IMR-90 (cell line): ENCODE data around the gene MID1. TPM values are rescaled to one million over a fixed set of nuclear protein-coding genes. Genes with fewer than 3 reads are reported as not detected.

Experiments used
- ATAC-seq: fragments of 200-7000 bp; cut with Tn5 transposase; 2 replicates; pipeline ENCODE4 v1.9.1; 2020; ENCODE audit warnings: low read depth, mild to moderate bottlenecking, moderate library complexity
- BruUV-seq: library from RNA; stranded (reverse); fragments of 400-500 nt; replicated peaks from 2 replicates; lab custom pipeline; 2021; lab: Mats Ljungman, UMichigan
- CTCF ChIA-PET: fragments of 300-600 bp; formaldehyde crosslinking; extraction: SDS; loops from one replicate; lab custom pipeline; 2021; ENCODE audit warnings: antibody characterized with exemption; lab: Yijun Ruan, JAX
- POLR2A ChIA-PET: fragments of 300-600 bp; sonication (Branson Sonifier 250); formaldehyde crosslinking; loops from one replicate; lab custom pipeline; 2022; ENCODE audit warnings: antibody characterized with exemption; ENCODE audit not compliant: unreplicated experiment; lab: Charles Lee
- DNase-seq: peaks from one replicate; pipeline ENCODE4 v3.0.0; 2013
- H2AFZ ChIP-seq: replicated peaks from 2 replicates; pipeline ENCODE3; 2013; ENCODE audit warnings: low read length, mild to moderate bottlenecking; ENCODE audit not compliant: poor library complexity
- H2AK5ac ChIP-seq: 2 replicates; pipeline ENCODE4 v1.6.1; 2013; ENCODE audit warnings: low read depth, low read length, inconsistent platforms
- H2AK9ac ChIP-seq: replicated peaks from 2 replicates; pipeline ENCODE3; 2013; ENCODE audit warnings: mild to moderate bottlenecking, low read depth, low read length, moderate library complexity; ENCODE audit not compliant: poor library complexity
- H2BK120ac ChIP-seq: 2 replicates; pipeline ENCODE4 v1.6.1; 2013; ENCODE audit warnings: low read depth, low read length, inconsistent platforms
- H2BK15ac ChIP-seq: 3 replicates; pipeline ENCODE4 v1.6.1; 2013; ENCODE audit warnings: low read depth, low read length, inconsistent platforms
- H2BK20ac ChIP-seq: 2 replicates; pipeline ENCODE4 v1.6.1; 2013; ENCODE audit warnings: low read depth, mild to moderate bottlenecking, inconsistent platforms, low read length, moderate library complexity
- H2BK5ac ChIP-seq: 2 replicates; pipeline ENCODE4 v1.6.1; 2013; ENCODE audit warnings: mild to moderate bottlenecking, low read depth, low read length, inconsistent platforms; ENCODE audit not compliant: poor library complexity, severe bottlenecking
- H3K14ac ChIP-seq: replicated peaks from 2 replicates; pipeline ENCODE4 v1.6.1; 2013; ENCODE audit warnings: low read depth, low read length, inconsistent platforms
- H3K18ac ChIP-seq: 2 replicates; pipeline ENCODE4 v1.6.1; 2013; ENCODE audit warnings: low read depth, low read length, control low read depth
- H3K23ac ChIP-seq: 2 replicates; pipeline ENCODE4 v1.6.1; 2013; ENCODE audit warnings: low read depth, low read length, inconsistent platforms
- H3K27ac ChIP-seq: 2 replicates; pipeline ENCODE4 v1.5.1; 2013; ENCODE audit warnings: mild to moderate bottlenecking, control low read depth, low read length; ENCODE audit not compliant: insufficient read depth
- H3K27me3 ChIP-seq: 2 replicates; pipeline ENCODE4 v1.6.1; 2013; ENCODE audit warnings: low read length; ENCODE audit not compliant: control insufficient read depth, insufficient read depth
- H3K36me3 ChIP-seq: 2 replicates; pipeline ENCODE4 v1.6.1; 2013; ENCODE audit warnings: low read length, mixed read lengths; ENCODE audit not compliant: control insufficient read depth, insufficient read depth
- H3K4ac ChIP-seq: 2 replicates; pipeline ENCODE4 v1.6.1; 2013; ENCODE audit warnings: low read depth, low read length, inconsistent platforms
- H3K4me1 ChIP-seq: 2 replicates; pipeline ENCODE4 v1.6.1; 2013; ENCODE audit warnings: low read length, mixed read lengths; ENCODE audit not compliant: control insufficient read depth, insufficient read depth
- H3K4me2 ChIP-seq: 2 replicates; pipeline ENCODE4 v1.6.1; 2013; ENCODE audit warnings: low read depth, mild to moderate bottlenecking, control low read depth, low read length, moderate library complexity
- H3K4me3 ChIP-seq: 2 replicates; pipeline ENCODE4 v1.5.1; 2013; ENCODE audit warnings: low read depth, mild to moderate bottlenecking, control low read depth, low read length, moderate library complexity; ENCODE audit not compliant: insufficient read depth
- H3K56ac ChIP-seq: 2 replicates; pipeline ENCODE4 v1.6.1; 2013; ENCODE audit warnings: low read length, inconsistent platforms; ENCODE audit not compliant: insufficient read depth; ENCODE audit errors: extremely low read depth
- H3K79me1 ChIP-seq, 2 experiments: 2 replicates each; pipeline ENCODE4 v1.6.1; 2013; ENCODE audit warnings: low read length in 2 of 2, inconsistent platforms in 1 of 2, low read depth in 1 of 2
- H3K9ac ChIP-seq: 2 replicates; pipeline ENCODE4 v1.6.1; 2013; ENCODE audit warnings: low read depth, low read length, control low read depth
- H3K9me1 ChIP-seq: 2 replicates; pipeline ENCODE4 v1.6.1; 2013; ENCODE audit warnings: low read length, inconsistent platforms; ENCODE audit not compliant: insufficient read depth
- H3K9me3 ChIP-seq: 2 replicates; pipeline ENCODE4 v1.6.1; 2013; ENCODE audit warnings: low read length; ENCODE audit not compliant: control insufficient read depth, insufficient read depth
- H4K20me1 ChIP-seq: 2 replicates; pipeline ENCODE4 v1.6.1; 2013; ENCODE audit warnings: low read length, inconsistent platforms; ENCODE audit not compliant: insufficient read depth
- H4K5ac ChIP-seq: 2 replicates; pipeline ENCODE4 v1.6.1; 2013; ENCODE audit warnings: mild to moderate bottlenecking, low read depth, low read length, control low read depth
- H4K8ac ChIP-seq, 2 experiments: 2 replicates each; pipeline ENCODE4 v1.6.1; 2013; ENCODE audit warnings: low read depth in 2 of 2, low read length in 2 of 2, control low read depth in 1 of 2, inconsistent platforms in 1 of 2
- H4K91ac ChIP-seq: 2 replicates; pipeline ENCODE4 v1.6.1; 2013; ENCODE audit warnings: low read depth, low read length, inconsistent platforms; ENCODE audit not compliant: insufficient read depth
- BHLHE40 ChIP-seq: fragments of 150-350 bp; IDR thresholded peaks from 2 replicates; pipeline ENCODE4 v1.6.1; 2016; ENCODE audit warnings: mild to moderate bottlenecking, low read depth, low read length
- CEBPB ChIP-seq: IDR thresholded peaks from 2 replicates; pipeline ENCODE4 v1.6.1; 2012; ENCODE audit warnings: low read depth, low read length, improper control_type of control experiment
- CHD1 ChIP-seq: IDR thresholded peaks from 2 replicates; pipeline ENCODE4 v1.6.1; 2012; ENCODE audit warnings: low read depth, low read length, improper control_type of control experiment
- FOS ChIP-seq: fragments of 150-350 bp; IDR thresholded peaks from 2 replicates; pipeline ENCODE4 v1.6.1; 2016; ENCODE audit warnings: low read depth, low read length
- MAFK ChIP-seq: IDR thresholded peaks from 2 replicates; pipeline ENCODE4 v1.6.1; 2012; ENCODE audit warnings: low read depth, low read length, improper control_type of control experiment
- MAZ ChIP-seq: IDR thresholded peaks from 2 replicates; pipeline ENCODE4 v1.6.1; 2012; ENCODE audit warnings: low read depth, mild to moderate bottlenecking, low read length, improper control_type of control experiment, moderate library complexity, borderline replicate concordance
- MXI1 ChIP-seq: IDR thresholded peaks from 2 replicates; pipeline ENCODE4 v1.6.1; 2012; ENCODE audit warnings: low read depth, mild to moderate bottlenecking, low read length, moderate library complexity, borderline replicate concordance
- NFE2L2 ChIP-seq: fragments of 150-350 bp; IDR thresholded peaks from 2 replicates; pipeline ENCODE4 v1.6.1; 2016; ENCODE audit warnings: low read depth, mild to moderate bottlenecking, low read length
- POLR2A ChIP-seq: IDR thresholded peaks from 2 replicates; pipeline ENCODE4 v1.6.1; 2012; ENCODE audit warnings: mild to moderate bottlenecking, low read depth, low read length
- RAD21 ChIP-seq: IDR thresholded peaks from 2 replicates; pipeline ENCODE4 v1.6.1; 2012; ENCODE audit warnings: low read length, improper control_type of control experiment
- RCOR1 ChIP-seq: IDR thresholded peaks from 2 replicates; pipeline ENCODE4 v1.6.1; 2012; ENCODE audit warnings: mild to moderate bottlenecking, low read length, improper control_type of control experiment; ENCODE audit not compliant: insufficient replicate concordance
- RFX5 ChIP-seq: IDR thresholded peaks from 2 replicates; pipeline ENCODE4 v1.8.0; 2012; ENCODE audit warnings: low read depth, mild to moderate bottlenecking, low read length, moderate library complexity
- SMC3 ChIP-seq: fragments of 150-350 bp; IDR thresholded peaks from 2 replicates; pipeline ENCODE4 v1.6.1; 2016; ENCODE audit warnings: low read depth, mild to moderate bottlenecking, antibody characterized with exemption, low read length, moderate library complexity
- WGBS, 2 experiments: methylation state at CpG; one replicate each; pipeline versions ENCODE4 v1.1.5 to v1.1.7; 2013; ENCODE audit warnings: missing lambda C conversion rate in 2 of 2; ENCODE audit not compliant: insufficient read length in 1 of 2; ENCODE audit errors: extremely low coverage in 2 of 2; 5-methylcytosine and 5-hydroxymethylcytosine counted together
- dilution Hi-C: fragments of 300-500 bp; cut with HindIII; formaldehyde crosslinking; loops from one replicate; pipeline ENCODE4 v1.14.3; 2018; ENCODE audit warnings: low sequenced_read_pairs; ENCODE audit not compliant: unreplicated experiment
- in situ Hi-C: fragments of 300-500 bp; cut with MboI; formaldehyde crosslinking; loops from 3 replicates; pipeline ENCODE4 v1.14.3; 2019; ENCODE audit warnings: low sequenced_read_pairs, inconsistent platforms, mixed read lengths
- intact Hi-C: fragments of 100-400 bp; cut with micrococcal nuclease; formaldehyde crosslinking; loops from 2 replicates; pipeline ENCODE4 v1.10.0; 2022
- polyA plus RNA-seq, 3 experiments: library from polyadenylated mRNA; depleted of rRNA; stranded (reverse); fragments of >200 nt; gene quantifications; 2 replicates each; pipeline ENCODE4 v1.2.3, GENCODE V29; 2012; ENCODE audit warnings: low replicate concordance in 1 of 3
- total RNA-seq: library from RNA; depleted of rRNA; stranded (reverse); fragments of >200 nt; gene quantifications from 2 replicates; pipeline ENCODE4 v1.2.3, GENCODE V29; 2012
- TF ChIP-seq, protein P1 (sequence below): conservative IDR thresholded peaks from 2 replicates; pipeline ENCODE4 v1.5.1; 2012; ENCODE audit warnings: mild to moderate bottlenecking, low read depth, low read length, improper control_type of control experiment
- TF ChIP-seq, protein P2 (sequence below): fragments of 150-350 bp; IDR thresholded peaks from 2 replicates; pipeline ENCODE4 v1.6.1; 2016; ENCODE audit warnings: low read depth, mild to moderate bottlenecking, low read length, moderate library complexity, borderline replicate concordance
- TF ChIP-seq, protein P3 (sequence below): fragments of 150-350 bp; IDR thresholded peaks from 2 replicates; pipeline ENCODE4 v1.6.1; 2017; ENCODE audit warnings: mild to moderate bottlenecking, antibody characterized with exemption, low read length, low read depth

The MID1 gene
- total and polyA plus RNA-seq, 2 of the 4 experiments (the other 2 are of a cell fraction), result 37.2 to 106 TPM

DNA sequence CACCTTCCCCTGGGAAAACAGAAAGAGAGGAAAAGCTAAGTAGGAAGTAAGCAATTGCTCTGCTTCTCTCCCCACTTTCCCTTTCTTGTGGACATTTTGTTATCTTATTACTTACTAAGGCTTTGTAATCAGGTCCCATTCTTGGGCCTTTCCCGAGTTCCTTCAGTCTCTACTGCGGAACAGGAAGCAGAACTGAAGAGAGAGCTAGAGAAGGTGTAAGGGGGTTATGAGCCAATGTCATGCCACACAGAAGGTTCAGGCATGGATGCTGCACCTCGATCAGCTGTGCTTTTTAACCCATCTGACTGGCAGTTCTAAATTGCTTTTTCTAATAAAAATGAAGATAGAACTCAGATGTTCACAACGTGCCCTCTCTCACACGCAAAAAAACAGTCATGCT is 83.6 kb downstream of the MID1 start:
- ChIA-PET CTCF (no interaction called here), POLR2A (no interaction called here)
- Histone ChIP-seq H2BK20ac (no peak overlapping the region), H3K27ac (no peak overlapping the region), H3K56ac (no peak overlapping the region), H3K4me3 (no peak overlapping the region), H3K4me1 (peaks cover 3% of the 10 kb centered on the region; the same call in 1 of the 2 replicates), H3K36me3 (no peaks in the 10 kb centered on the region), H3K9ac (no peak overlapping the region), H2BK120ac (no peak overlapping the region), H3K23ac (no peak overlapping the region), H2AK9ac (no peak overlapping the region), H3K9me3 (no peaks in the 10 kb centered on the region), H4K5ac (no peak overlapping the region), H4K91ac (no peak overlapping the region), H3K4me2 (peak overlapping the region; percentile 1; the same call in 1 of the 2 replicates), H4K8ac (no peak overlapping the region), H2BK5ac (no peak overlapping the region), H3K4ac (no peak overlapping the region), H3K14ac (no peak overlapping the region), H3K9me1 (no peaks in the 10 kb centered on the region), H3K79me1 (peaks cover 6 to 8% of the 10 kb centered on the region in 2 experiments; a peak in 1 of 4 replicates), H2AK5ac (no peak overlapping the region), H4K20me1 (no peaks in the 10 kb centered on the region; the same call in 1 of the 2 replicates), H3K18ac (no peak overlapping the region; the same call in 1 of the 2 replicates), H3K27me3 (no peaks in the 10 kb centered on the region), H2AFZ (no peak overlapping the region), H2BK15ac (no peak overlapping the region)
- TF ChIP-seq, protein P1, sequence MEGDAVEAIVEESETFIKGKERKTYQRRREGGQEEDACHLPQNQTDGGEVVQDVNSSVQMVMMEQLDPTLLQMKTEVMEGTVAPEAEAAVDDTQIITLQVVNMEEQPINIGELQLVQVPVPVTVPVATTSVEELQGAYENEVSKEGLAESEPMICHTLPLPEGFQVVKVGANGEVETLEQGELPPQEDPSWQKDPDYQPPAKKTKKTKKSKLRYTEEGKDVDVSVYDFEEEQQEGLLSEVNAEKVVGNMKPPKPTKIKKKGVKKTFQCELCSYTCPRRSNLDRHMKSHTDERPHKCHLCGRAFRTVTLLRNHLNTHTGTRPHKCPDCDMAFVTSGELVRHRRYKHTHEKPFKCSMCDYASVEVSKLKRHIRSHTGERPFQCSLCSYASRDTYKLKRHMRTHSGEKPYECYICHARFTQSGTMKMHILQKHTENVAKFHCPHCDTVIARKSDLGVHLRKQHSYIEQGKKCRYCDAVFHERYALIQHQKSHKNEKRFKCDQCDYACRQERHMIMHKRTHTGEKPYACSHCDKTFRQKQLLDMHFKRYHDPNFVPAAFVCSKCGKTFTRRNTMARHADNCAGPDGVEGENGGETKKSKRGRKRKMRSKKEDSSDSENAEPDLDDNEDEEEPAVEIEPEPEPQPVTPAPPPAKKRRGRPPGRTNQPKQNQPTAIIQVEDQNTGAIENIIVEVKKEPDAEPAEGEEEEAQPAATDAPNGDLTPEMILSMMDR, result no peak
- TF ChIP-seq, protein P2, sequence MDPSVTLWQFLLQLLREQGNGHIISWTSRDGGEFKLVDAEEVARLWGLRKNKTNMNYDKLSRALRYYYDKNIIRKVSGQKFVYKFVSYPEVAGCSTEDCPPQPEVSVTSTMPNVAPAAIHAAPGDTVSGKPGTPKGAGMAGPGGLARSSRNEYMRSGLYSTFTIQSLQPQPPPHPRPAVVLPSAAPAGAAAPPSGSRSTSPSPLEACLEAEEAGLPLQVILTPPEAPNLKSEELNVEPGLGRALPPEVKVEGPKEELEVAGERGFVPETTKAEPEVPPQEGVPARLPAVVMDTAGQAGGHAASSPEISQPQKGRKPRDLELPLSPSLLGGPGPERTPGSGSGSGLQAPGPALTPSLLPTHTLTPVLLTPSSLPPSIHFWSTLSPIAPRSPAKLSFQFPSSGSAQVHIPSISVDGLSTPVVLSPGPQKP, result no peak
- no peak for TF ChIP-seq NFE2L2
- no peak for TF ChIP-seq MAFK
- TF ChIP-seq FOS, result no peak
- TF ChIP-seq POLR2A, result no peak
- TF ChIP-seq, protein P3, sequence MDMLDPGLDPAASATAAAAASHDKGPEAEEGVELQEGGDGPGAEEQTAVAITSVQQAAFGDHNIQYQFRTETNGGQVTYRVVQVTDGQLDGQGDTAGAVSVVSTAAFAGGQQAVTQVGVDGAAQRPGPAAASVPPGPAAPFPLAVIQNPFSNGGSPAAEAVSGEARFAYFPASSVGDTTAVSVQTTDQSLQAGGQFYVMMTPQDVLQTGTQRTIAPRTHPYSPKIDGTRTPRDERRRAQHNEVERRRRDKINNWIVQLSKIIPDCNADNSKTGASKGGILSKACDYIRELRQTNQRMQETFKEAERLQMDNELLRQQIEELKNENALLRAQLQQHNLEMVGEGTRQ, result no peak
- no peak for TF ChIP-seq SMC3
- TF ChIP-seq RFX5, result no peak
- TF ChIP-seq CEBPB, result no peak
- TF ChIP-seq MAZ, result no peak
- no peak for TF ChIP-seq RCOR1
- no peak for TF ChIP-seq BHLHE40
- TF ChIP-seq RAD21, result no peak
- TF ChIP-seq CHD1, result no peak
- TF ChIP-seq MXI1, result no peak
- dilution Hi-C loops, result no loop called here
- in situ Hi-C loops, result no loop called here
- BruUV-seq, result no TSS peak
- DNase-seq (no peak), ATAC-seq (no peak)
- WGBS, 2 experiments, result no CpG with 5 or more reads among the region's 5 CpGs
- intact Hi-C loops, result no loop called here
